HG03108 (cell line): ENCODE measurements around the gene ID1.
"Not testable (repeated sequence)": the region's sequence is repeated elsewhere in the genome, so short reads cannot be mapped to it uniquely, and the experiment has no call there.

Experiments
- ATAC-seq: cut with Tn5 transposase; IDR thresholded peaks from one replicate; pipeline ENCODE4 v1.9.1; 2021; ENCODE audit warnings: moderate library complexity; ENCODE audit not compliant: unreplicated experiment

Gene ID1

DNA sequence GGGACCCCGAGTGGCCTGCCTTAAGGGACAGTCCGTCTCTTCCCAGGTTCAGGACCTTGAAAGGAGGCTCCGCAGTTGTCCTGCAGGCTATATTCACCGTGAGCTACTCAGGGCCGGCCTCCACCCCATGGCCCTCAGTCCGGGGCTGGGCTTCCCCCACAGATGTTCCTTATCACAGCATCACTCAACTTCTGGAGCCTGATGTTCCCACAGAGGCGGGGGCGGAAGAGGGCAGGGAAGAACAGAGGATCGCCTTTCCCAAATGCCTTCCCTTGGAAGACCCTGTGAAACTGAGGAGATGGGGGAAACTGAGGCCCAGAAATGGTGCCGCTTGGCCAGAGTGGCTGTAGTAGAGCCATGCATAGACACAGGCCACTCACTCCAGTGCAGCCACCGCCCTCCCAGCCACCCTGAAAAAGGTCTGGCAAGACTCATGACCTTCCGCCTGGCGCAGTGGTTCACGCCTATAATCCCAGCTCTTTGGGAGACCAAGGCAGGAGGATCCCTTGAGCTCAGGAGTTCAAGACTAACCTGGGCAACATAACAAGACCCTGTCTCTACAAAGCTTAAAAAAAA lies 28.3 kb downstream of the ID1 start:
- no peak for ATAC-seq

DNA sequence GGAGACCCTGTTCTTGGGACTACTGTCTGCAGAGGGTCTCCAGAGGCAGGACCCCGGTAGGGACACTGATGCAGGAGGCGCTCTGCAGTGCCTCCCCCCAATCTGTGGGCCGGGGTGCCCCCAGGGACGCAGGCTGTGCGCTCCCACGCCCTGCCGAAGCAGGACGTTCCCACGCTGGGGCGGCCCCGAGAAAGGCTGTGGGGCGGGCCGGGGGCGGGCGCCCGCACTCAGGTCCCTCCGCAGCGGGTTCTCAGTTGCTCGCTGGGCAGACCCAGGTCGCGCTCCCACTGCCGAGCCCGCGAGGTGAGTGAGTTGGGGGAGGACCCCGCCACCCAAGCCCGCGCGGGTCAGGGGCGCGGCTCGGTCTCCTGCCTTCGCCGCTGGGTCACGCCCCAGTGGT lies 32.6 kb downstream of the ID1 start, which contains the start of gene COX4I2:
TSS of gene COX4I2 (plus strand) at position 253 of the 400 bp plus-strand sequence. CDS start 1,106 bp downstream, outside the sequence.
- ATAC-seq: no peak

DNA sequence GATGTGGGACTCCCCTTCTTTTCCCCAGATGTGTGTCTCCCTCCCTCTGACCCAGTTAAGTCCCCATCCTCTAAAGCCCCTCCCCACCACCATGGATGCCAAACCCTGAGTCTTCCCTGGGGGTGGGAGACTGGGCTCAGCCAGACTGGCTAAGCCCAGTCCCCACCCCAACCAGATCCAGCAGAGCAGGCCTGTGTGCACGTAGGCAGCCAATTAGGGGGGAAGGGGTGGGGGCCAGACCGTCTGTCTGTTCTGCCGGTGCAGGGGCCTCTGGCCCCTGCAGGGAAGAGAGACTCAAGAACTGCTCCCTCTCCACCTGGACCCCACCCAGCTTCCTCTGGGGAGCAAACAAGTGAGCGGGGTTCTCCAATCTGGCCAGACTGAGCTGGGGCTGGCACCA lies 33.2 kb downstream of the ID1 start:
- no peak for ATAC-seq

DNA sequence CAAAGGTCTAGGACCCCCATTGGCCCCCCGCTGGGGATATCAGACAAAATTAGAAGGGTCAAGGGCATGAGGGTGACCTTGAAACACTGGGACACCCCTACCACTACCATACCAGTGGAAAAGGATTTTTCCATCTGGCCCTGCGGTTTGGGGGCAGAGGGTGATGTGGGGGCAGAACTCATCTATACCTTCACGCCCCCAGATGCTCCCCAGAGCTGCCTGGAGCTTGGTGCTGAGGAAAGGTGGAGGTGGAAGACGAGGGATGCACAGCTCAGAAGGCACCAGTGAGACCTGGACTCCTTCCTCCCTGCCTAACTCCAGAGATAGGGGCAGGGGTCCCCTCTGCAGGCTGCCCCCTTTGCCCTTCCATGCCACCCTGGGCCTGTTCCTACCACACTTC lies 33.7 kb downstream of the ID1 start:
- no peak for ATAC-seq

DNA sequence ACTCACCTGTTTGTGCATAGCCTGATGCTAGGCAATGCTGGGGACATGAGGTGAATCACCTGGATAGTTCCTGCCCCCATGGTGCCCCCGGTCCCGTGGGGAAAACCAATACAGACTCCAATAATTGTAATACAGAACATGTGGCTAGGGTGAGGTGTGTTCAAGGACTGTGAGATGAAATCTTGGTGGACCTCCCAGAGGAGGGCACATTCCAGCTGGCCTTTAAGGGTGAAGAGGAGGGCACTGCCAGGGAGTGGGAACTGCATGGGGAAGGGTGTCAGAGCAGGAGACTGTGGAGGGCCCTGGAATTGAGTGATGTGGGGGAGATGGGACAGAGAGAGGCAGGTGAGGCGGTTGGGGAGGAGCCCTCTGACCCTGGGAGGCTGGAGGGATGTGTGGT lies 35.2 kb downstream of the ID1 start:
- ATAC-seq: no peak

DNA sequence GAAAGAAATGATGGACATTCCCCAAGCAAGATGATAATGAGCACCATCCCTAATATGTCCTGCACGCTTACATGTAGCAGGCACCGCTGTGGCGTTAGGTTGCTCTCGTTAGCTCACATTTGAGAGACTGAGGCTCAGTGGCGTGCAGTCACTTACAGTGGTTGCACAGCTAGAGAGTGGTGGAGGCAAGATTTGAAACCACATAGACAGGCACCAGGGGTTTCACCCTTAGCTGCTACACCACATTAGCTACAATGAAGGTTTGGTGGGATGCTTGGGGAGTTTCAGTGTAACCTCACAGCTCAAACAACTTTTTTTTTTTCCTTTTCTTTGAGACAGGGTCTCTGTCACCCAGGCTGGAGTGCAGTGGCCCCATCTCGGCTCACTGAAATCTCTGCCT lies 36.3 kb downstream of the ID1 start:
- ATAC-seq: no peak

DNA sequence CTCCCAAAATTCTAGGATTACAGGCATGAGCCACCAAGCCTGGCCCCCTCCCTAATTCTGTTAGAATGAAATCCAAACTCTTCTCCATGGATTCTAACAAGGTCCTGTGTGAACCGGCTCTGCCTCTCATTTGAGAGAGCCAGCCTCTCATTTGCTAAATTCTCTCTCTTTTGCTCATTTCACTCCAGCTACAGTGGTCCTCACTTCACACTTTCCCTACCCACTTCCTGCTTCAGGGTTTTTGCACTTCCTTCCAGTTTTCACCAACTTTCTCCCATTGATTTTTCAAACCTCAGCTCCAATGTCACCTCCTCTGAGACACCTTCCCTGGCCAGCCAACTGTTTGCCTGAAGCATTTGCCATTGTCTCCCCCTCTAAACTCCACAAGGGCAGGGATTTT lies 37.7 kb downstream of the ID1 start:
- ATAC-seq: no peak

DNA sequence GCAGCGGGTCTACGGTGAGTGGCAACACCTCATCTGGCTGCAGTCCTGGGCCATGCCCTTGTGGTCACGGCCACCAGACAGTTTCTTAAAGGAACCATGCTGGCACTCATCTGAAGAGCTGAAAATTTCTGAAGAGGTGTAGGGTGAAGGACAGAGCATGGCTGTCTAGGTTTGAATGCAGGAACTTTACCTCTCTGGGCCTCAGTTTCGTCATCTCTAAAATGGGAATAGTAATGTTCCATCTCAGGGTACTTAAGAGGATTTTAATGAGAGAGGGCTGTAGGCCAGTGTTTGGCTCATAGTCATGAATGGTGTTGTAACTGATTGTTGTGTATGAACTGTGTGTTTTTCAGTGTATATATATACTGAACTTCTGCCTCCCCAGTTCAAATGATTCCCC lies 38.4 kb downstream of the ID1 start:
- ATAC-seq: no peak

DNA sequence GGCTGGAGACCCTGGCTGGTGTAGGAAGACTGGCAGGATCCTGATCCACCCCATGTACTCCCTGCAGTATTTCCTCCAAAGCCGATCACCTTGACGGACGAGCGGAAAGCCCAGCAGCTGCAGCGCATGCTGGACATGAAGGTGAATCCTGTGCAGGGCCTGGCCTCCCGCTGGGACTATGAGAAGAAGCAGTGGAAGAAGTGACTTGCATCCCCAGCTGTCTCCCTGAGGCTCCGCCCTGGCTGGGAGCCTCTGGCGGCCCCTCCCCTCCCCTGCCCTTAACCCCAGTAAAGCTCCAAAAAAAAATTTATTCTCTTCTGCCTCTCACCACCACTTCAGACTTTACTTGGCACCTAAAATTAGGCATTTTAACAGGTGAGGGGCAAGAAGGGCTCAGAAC lies 39.6 kb downstream of the ID1 start:
- ATAC-seq: no peak

DNA sequence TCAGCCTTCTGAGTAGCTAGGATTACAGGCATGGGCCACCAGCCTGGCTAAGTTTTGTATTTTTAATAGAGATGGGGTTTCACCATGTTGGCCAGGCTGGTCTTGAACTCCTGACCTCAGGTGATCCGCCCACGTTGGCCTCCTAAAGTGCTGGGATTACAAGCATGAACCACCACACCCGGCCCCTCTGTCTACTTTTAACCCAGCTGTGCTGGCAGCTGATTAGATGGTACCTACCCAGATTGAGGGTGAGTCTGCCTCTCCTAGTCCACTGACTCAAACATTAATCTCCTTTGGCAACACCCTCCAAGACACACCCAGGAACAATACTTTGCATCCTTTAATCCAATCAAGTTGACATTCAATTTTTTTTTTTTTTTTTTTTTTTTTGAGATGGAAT lies 43.0 kb downstream of the ID1 start:
- ATAC-seq: not testable (repeated sequence)

DNA sequence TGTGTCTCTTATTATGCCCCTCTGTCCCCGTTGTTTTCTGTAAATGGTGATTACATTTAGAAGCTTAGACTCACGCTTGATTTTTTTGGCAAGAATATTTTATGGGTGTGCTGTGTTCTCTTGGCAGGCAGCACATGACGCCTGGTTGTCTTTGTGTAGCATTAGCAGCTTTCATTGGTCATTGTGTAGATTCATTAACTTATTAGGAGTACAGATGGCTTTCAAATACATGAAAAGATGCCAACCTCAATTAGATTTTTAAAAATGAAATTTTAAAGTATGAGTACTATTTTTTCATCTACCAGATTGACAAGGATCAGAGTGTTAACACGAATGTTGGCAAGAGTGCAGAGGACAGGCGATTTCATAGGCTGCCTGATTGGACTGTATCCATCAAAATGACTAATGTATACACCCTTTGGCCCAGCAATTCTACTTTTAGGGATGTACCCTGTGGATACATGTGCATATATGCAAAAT lies 47.9 kb downstream of the ID1 start:
- ATAC-seq: no peak

DNA sequence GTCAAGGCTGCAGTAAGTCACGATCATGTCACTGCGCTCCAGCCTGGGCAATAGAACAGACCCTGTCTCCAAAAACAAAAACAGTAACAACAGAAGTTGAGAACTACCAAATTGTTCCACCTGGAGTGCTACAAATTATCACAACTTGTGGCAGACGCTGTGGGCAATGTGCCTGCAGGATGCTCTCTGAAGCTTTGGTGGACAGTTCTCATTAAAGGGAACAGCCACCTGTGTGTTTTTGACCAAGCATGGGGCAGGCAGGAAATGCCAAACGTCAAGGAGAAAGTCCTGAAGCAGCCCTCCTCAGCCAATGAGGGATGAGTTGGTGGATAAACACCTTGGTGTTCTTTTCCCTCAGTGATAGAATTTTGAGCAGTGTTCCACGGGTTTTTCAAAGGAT lies 48.5 kb downstream of the ID1 start:
- ATAC-seq: no peak

DNA sequence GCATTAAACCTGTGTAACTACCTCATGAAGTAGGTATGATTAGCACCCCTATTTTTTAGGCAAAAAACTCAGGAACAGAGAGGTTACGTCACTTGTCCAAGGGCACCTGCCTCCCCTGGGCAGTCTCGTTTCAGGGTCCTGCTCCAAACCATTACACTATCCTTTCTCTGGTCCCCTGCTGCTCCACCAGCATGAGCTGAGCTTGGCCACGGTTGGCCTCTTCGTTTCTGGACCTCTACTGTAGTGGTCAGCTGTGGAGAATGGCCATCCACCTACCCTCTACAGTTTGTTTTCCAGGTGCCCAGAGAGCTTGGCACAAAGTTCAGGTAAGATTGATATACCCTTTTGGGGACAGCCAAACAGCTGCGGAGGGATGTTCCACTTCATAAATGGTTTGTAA lies 49.4 kb downstream of the ID1 start:
- no peak for ATAC-seq
